Measurements from ENCODE around the gene C6orf132.

DNA sequence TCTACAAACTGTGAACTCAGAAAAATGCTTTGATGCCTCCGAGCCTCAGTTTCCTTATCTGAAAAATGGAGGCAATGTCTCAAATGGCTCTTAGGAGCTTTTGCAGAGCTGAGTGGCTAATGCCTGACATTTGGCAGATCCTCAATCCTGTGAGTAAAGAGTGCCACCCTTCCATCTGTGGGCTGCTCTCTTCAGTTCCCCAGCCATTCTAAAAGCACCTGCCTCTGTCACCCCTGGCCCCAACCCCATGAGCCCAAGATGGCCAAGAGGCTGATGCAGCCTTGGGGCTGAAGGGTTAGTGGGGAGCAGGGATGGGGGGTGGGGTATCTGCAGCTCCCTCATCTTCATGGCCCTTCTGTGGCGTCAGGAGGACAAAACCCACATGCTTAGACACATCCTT lies 16.2 kb upstream of the C6orf132 start:
- no peak for TF ChIP-seq SP1 (IDR thresholded peaks at IDR 0.05)
- no peak for TF ChIP-seq FOXK2 (IDR thresholded peaks at IDR 0.05)
- TF ChIP-seq NFRKB (IDR thresholded peaks at IDR 0.05): no peak
- TF ChIP-seq ELF4 (IDR thresholded peaks at IDR 0.05): no peak
- no peak for TF ChIP-seq HDGF (IDR thresholded peaks at IDR 0.05; ENCODE audit: borderline replicate concordance)
- TF ChIP-seq FOXM1 (IDR thresholded peaks at IDR 0.05; ENCODE audit: borderline replicate concordance): no peak

Measured in HEK293T (cell line).